ENCODE data around the gene PCYT1A.

Gene PCYT1A

DNA sequence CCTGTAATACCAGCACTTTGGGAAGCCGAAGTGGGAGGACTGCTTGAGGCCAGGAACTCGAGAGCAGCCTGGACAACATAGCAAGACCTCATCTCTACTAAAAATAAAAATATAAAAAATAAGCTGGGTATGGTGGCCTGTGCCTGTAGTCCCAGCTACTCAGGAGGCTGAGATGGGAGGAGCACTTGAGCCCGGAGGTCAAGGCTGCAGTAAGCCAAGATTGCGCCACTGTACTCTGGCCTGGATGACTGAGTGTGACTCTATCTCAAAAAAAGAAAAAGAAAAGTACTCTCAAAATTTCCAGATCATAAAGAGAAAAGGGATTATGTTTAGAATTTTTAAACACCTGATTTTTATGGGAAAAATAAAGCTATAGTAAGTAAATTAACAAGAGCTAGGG lies 47.1 kb downstream of the PCYT1A start:
- DNase-seq (ENCODE audit: insufficient read length, low spot score), result no peak
- no peak for FAIRE-seq

DNA sequence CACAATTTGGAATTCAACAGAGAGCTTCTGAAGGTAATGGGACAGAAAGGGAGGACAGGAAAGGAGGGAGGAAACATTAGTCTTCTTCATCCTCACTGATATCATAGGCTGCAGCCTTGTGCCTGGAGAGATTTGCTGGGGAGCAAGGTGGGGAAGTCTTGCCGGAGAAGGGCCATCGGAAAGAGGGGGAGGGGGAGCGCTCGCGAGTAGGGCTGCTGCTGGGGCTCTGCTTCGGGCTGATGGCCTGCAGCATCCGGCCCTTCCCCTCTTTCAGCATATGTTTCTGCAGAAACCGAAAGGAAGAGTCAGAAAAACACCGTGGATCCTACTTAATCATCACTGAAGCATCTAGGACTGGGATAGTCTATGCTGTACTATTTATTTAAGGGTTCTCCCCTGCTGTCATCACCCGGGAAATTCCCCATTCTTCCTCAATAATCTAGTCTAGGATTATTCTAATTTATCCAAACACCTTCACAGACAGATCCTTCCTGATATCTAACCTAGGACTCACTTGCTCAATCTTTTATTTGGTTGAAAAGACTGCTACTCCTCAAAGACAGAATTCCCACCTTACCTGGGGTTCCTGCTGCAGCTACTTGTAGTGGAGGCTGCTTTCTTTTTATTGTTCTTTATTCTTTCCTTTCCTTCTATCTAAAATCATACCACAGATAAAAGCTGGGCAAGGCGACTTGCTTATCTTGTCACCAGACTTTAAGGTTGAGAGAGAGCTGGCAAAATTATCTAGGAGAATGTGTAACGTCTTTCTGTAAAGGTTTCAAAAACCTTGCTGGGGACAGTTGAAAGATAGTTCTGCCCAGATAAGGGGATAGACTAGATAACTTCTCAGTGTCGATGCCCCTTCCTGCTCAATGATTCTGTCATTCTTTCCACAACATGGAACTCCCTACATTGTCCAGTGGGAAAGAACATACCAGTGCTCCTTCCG lies 48.6 kb downstream of the PCYT1A start:
- no peak for DNase-seq (ENCODE audit: insufficient read length, low spot score)
- FAIRE-seq, result no peak

DNA sequence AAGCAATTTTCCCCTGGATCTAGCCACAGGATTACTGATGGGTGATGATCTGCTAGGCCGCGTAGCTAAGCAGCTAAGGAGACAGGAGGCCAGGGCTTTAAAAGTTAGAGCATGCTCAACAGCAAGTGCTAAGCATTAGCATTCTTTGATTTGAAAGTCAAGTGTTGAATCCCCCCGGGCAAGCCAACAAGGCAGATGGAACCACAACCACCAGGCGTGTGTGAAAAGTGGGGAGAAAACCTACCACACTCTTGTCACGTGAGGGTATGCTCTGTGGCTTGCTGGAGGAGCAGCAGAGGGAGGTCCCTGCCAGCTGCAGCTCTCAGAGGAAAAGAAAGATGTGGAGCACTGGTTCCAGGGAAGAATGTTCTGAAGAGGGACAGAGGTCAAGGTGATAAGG lies 50.3 kb downstream of the PCYT1A start:
- FAIRE-seq (no peak), DNase-seq (ENCODE audit: insufficient read length, low spot score) (no peak)

DNA sequence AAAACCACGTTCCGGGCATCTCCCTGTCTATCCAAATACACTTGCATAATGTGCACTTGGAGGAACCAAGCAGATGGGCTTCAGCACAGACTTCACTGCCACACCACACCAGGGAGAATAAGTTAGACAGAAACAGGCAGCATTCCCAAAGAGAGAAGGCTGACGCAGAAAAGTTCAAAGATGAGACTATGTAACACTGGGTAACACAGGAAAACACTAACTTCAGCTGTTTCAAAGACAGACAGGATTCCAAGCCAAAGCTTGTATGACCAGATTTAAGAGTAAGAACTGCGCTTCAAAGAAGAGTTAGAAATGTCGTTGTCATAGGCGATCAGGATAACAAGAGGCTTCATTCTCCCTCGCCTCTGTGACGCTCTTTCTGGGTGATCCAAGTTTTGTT lies 51.3 kb downstream of the PCYT1A start:
- FAIRE-seq (no peak), DNase-seq (ENCODE audit: insufficient read length, low spot score) (no peak)

DNA sequence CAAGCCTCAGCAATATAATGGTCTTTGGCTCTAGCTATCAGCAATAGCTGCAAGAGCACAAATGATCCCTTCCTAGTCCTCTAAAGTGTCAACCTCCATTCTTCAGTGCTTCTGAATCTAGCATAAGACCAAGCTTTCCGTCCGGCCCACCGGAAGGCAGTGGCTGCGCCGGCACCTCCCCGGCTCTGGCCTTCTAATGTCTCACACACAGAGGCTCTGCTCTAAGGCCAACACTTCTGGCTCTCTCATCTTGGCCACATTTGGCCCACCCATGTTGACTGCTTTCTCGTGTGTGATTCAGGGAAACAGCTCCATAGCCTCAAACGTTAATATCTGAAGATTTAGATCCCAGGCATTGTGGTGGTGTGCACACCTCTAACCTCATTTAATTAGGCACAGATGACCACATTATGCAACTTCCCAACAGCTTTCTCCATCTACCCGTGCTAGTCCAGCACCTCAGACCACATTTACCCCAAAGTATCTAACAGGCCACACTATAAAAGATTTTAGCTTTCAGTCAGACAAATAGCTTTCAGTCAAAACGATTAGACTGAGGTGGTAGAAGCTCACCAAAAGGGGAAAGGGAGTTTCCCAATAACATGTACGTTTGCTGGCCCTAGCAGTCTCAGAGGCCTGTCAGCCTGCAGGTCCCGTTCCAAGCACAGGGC lies 51.9 kb downstream of the PCYT1A start:
- DNase-seq (ENCODE audit: insufficient read length, low spot score) (no peak), FAIRE-seq (no peak)

DNA sequence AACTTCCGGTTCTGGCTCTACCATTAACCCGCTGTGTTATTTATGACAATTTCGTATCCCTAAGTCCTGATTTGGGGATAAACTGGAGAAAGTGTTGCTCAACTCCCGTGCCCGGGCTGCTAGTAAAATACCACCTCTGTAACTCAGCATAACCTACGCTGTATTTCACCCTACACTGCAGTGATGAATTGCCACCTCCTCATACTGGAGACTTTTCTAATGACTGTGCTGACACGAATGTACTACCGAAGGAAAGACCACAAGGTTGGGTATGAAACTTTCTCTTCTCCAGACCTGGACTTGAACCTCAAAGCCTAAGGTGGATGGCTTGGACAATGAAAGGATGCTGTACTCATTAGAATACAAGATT lies 54.7 kb downstream of the PCYT1A start:
- FAIRE-seq (no peak), DNase-seq (ENCODE audit: insufficient read length, low spot score) (no peak)

DNA sequence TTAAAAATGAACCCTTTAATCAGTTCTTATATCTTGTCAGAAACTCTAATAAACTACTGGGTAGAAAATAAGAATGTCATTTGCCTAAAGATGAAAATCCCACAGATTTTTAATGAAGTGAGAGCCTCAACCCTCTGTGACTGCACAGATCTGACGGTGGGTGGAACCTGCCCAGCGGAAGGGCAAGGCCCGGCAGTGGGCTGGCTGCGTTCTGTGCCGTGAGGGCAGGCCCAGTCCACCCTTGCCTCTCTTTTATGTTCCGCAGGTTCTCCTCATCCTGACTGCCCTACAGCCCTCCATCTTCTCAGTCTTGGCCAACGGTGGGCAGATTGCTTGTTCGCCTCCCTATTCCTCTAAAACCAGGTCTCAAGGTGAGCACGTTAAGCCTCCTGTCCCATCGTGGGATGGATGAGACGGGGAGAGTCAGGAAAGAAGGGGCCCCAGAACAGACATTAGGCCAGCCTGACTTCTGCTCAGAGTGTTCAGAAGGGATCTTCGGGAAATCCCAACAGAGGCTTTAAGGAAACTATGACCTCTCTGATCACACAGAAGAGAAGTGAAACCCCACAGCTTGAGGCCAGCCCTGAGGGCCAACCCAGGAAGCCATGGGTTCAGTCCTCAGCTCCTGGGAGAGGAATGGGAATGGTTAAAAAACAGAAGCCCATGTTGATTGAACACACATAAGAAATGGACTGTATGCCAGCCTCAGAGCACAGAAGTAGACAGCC lies 55.2 kb downstream of the PCYT1A start:
- FAIRE-seq (no peak), DNase-seq (ENCODE audit: insufficient read length, low spot score) (no peak)

DNA sequence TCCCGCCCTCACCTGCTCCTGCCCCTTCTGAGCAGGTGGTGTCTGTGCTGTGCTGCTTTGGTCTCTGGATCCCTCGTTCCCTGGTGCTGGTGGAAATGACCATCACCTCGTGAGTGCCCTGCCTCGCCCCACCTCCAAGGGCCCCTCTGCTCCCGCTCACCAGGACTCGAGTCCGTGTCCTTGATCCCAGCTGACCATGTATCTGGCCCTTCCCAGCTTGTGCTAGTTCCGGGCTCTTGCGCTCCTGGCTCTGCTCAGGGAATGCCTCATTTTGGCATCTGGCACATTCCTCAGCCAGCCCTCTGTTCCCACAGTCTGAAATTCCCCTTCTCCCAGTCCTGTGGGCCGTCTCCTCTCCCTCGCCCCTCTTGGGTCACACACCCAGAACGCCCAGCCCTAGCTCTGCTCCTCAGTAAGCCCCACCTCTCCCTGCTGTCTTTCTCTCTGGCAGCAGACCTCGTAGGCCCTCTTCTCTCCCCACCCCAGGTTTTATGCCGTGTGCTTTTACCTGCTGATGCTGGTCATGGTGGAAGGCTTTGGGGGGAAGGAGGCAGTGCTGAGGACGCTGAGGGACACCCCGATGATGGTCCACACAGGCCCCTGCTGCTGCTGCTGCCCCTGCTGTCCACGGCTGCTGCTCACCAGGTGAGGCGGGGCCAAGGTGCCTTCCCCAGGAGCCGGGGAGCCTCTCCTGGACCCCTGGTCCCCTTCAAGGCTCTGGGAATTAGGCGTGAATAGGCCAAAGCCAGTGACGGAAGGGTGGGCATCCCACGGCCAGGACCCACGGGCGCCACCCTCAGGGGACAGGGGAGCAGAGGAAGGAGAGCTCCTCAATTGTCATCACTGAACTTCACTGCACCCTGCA lies 59.7 kb downstream of the PCYT1A start:
- DNase-seq (ENCODE audit: insufficient read length, low spot score), result no peak
- no peak for FAIRE-seq

DNA sequence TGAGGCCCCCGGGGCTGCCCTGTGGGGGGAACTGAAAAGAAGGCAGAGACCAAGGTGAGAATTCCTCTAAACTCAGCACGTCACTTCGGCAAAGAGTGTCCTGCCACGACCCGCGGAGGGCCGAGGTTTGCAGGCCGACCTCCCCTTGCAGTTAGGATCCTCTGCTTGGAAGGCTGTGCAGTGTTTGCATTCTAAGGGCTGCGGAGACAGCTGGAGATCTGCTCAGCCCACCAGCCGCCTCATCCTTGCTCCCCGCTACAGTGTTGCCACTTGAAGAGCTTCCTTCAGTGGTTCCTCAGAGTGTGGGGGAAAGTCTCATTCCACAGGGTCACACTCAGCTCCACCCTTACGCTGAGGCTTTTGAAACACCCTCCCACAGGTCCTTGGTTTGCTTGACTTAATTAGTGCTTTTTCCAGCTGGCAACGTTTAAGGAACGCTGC lies 60.4 kb downstream of the PCYT1A start:
- FAIRE-seq (no peak), DNase-seq (ENCODE audit: insufficient read length, low spot score) (no peak)

DNA sequence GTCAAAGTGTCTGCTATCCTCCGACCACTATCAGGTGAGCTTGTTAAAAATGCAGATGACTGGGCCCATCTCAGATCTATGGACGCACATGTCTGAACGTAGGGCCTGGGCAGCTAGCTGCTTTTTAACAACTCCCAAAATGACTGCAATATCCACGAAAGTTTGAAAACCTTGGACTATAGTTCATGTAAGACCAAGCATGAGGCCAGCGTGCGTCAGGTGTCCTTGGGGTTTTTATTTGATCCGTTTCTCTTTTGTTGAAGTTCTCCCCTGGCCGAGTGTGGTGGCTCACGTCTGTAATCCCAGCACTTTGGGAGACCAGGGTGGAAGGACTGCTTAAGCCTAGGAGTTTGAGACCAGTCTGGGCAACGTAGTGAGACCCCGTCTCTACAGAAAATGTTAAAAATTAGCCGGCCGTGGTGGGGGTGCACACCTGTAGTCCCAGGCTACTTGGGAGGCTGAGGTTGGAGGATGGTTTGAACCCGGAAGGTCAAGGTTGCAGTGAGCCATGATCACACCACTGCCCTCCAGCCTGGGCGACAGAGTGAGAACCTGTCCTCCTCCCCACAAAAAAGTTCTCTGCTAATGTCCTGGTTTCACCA lies 61.7 kb downstream of the PCYT1A start:
- FAIRE-seq (no peak), DNase-seq (ENCODE audit: insufficient read length, low spot score) (no peak)

DNA sequence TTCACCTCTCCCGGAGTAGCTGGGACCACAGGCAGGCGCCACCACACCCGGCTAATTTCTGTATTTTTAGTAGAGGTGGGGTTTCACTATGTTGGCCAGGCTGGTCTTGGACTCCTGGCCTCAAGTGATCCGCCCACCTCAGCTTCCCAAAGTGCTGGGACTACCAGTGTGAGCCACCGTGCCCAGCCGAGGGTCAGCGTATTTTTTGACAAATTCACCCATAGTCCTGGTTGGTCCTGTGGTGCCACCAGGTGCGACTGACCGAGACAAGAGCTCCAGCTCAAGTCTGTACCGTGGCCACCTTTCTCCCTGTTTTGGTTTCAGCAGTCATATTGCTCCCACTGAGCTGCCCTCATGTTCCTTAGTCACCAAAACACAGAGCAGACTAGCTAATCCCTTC lies 62.4 kb downstream of the PCYT1A start:
- FAIRE-seq, result no peak
- no peak for DNase-seq (ENCODE audit: insufficient read length, low spot score)

DNA sequence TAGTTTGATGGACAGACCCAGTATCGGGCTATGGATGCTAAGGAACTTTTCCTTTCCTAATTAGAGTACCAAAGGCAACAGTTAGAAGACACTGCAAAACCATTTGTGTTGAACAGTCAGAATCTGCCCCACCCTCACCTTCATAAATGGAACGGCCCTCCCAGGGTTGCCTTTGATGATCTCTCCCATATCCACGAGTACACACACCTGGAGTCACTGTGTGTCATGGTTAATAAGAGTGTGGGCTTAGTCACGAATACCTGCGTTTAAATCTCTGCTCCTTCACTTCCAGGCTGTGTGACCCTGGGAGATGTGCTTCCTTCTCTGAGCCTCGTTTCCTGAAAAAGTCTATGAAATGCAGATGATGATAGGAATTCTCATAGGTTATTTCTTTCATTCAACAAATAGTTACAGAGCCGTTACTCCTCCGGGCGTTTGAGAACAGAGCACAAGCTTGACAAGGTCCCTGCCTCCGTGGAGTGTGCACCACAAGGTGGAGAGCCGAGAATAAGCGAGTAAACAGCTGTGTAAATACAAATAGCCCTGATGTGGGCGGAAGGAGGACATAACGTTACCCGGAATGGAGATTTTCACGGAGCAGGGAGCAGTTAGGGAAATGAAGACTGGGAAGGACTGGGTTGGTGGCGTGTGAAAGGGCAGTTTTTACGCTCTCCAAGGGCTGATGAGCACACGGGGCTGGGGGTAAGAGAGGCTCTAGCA lies 64.5 kb downstream of the PCYT1A start:
- no peak for DNase-seq (ENCODE audit: insufficient read length, low spot score)
- FAIRE-seq, result no peak

DNA sequence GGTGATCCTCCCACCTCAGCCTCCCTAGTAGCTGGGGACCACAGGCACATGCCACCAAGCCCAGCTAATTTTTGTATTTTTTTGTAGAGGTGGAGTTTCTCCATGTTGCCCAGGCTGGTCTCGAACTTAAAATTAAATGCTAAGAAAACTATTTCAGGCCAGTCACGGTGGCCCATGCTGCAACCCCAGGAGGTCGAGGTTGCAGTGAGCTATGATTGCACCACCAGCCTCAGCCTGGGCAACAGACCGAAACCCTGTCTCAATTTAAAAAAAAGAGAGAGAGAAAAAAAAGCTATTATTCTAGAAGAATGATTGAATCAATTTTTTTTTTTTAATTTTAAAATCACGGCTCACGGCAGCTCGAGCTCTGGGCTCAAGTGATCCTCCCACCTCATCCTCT lies 66.5 kb downstream of the PCYT1A start:
- FAIRE-seq (no peak), DNase-seq (ENCODE audit: insufficient read length, low spot score) (no peak)

DNA sequence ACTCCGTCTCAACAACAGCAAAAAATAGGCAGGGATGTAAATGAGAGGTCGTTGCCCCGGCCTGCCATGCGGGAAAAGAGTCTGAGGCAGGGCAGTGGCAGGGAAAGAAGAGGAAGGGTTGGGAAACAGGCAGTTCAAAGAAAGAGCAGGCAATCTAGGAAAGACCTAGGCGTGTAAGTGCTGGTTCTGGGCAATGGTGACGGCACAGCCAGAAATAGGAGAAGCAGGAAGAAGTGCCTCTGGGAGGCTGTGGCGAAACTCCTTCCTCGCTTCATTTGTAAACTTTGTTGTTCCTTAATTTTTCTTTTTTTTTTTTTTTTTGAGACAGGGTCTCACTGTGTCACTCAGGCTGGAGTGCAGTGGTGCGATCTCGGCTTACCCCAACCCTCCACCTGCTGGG lies 66.9 kb downstream of the PCYT1A start:
- no peak for DNase-seq (ENCODE audit: insufficient read length, low spot score)
- FAIRE-seq, result no peak

DNA sequence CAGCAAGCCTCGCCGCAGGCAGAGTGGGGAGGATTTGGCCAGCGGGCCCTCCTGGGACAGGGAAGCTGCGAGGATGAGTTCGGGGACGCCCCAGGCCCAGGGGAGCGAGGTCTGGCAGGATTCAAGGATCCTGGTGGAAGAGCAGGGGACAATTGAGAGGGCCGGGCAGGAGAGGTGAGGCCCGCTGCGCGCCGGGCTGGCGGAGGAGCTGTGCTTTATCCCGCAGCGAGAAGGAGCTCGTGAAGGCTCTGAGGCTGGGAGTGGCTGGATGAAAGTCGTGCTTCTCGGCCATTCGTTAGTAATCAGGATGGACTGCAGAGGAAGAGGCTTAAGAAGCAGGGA lies 67.6 kb downstream of the PCYT1A start:
- no peak for FAIRE-seq

DNA sequence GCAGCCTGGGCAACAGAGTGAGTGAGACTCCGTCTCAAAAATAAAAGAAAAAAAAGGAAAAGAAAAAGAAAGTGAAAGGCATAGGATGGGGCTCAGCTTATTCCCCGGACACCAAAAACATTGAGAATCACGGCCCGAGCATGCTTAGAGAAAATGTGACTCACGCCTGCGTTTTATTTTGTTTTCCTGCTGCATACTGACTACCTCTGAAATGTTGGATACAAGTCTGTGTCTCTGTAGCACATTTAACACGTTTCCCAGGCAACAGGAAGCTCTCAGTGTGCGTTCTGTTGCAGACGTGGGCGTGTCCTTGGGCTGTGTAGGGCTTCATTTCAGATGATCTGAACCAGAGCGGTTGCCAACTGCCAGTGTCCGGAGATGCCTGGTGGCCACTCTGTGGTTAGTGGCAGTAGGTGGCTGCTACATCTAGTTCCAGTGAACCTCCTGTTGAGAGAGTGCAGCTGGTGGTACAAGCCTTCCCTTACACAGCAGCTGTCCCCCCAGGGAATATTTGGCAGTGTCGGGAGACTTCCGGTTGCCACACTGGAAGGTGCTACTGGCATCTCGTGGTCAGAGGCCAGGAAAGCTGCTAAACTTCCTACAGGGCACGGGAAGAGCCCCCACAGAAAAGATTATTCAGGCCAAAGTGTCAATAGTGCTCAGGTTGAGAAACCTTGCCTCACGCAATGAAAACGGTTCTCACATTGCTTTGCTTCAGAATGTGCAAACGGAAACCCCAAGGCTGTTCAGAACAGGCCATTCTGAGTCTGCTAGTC lies 68.1 kb downstream of the PCYT1A start:
- FAIRE-seq (peak; percentile 63), DNase-seq (ENCODE audit: insufficient read length, low spot score) (peak; percentile 49)

More for the DNA sequence above, 67.6 kb downstream of the PCYT1A start:
- no peak for DNase-seq (ENCODE audit: insufficient read length, low spot score)

DNA sequence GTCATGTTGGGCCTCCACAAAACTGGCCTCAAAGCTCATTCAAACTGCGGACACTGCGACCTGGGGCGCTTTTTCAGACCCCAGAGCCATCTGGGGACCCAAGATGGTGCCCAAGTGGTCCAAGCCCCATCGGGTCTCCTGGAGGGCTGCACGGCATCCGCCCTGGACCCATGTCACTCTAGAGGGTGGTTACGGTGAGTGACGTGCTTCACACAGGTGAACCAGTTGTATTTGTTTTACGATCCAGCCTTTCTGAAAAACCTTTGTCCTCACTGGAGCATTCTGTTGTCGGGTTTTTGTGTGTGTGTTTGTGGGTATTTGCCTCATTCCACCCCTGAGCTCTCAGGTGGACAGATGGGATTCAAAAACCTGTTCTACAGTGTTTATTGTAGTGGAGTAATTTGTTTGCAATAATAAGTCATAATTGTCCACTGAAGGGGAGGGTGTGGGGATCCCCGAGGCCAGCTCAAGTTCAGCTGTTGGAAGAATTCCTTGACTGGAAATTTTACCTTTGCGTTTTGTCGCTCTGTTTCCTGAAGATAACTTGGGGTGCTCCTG lies 69.3 kb downstream of the PCYT1A start:
- DNase-seq (ENCODE audit: insufficient read length, low spot score), result no peak
- FAIRE-seq, result no peak

DNA sequence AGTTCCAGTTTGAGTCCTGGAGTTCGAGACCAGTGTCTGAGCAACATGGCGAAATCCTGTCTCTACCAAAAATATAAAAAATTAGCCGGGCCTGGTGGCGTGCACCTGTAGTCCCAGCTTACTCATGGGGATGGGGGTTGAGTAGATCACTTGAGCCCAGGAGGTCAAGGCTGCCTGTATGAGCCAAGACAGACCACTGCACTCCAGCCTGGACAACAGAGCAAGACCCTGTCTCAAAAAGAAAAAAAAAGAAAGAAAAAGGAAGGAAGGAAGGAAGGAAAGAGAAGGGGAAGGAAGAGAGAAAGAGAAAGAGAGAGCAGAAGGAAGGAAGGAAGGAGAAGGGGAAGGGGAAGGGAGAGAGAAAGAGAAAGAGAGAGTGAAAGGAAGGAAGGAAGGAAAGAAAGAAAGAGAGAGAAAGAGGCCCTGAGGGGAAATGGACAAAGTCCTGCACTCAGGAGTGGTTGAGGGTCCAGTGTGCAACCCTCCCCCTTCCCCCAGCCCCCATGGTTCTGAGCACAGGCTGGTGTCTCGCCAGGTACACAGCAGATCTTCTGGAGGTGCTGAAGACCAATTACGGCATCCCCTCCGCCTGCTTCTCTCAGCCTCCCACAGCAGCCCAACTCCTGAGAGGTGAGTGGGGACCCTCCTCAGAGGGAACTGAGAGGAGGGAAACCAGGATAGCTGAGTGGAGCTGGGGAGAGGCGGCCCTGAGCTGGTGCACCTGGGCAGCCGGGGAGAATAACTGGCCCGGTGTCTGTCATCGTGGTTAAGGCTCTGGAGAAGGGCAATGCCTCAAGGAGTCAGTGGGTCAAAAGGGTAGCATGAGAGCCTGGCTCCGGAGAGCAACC lies 70.0 kb downstream of the PCYT1A start:
- no peak for FAIRE-seq
- DNase-seq (ENCODE audit: insufficient read length, low spot score), result no peak

Measured in HTR-8/SVneo (cell line).